Esophagus muscularis mucosa (tissue), 4 donors: Measurements from ENCODE around the gene YBX2.

Experiments
- EP300 ChIP-seq: sonication (generic); formaldehyde crosslinking; IDR thresholded peaks from one replicate; pipeline ENCODE4 v1.6.1; 2017; ENCODE audit warnings: antibody characterized with exemption
- POLR2A ChIP-seq: fragments of 450-650 bp; IDR thresholded peaks from one replicate; pipeline ENCODE4 v1.6.1; 2017; ENCODE audit warnings: antibody characterized with exemption, moderate library complexity, mild to moderate bottlenecking, low read depth
- TF ChIP-seq, protein P1 (sequence below), 3 experiments: fragments of 200-600 bp in 2 of 3; fragments of 450-650 bp in 1 of 3; sonication (generic) in 2 of 3; IDR thresholded peaks; one replicate each; pipeline ENCODE4 v1.5.1; 2017 to 2019; ENCODE audit warnings: antibody characterized with exemption in 3 of 3, mild to moderate bottlenecking in 2 of 3, moderate library complexity in 1 of 3

DNA sequence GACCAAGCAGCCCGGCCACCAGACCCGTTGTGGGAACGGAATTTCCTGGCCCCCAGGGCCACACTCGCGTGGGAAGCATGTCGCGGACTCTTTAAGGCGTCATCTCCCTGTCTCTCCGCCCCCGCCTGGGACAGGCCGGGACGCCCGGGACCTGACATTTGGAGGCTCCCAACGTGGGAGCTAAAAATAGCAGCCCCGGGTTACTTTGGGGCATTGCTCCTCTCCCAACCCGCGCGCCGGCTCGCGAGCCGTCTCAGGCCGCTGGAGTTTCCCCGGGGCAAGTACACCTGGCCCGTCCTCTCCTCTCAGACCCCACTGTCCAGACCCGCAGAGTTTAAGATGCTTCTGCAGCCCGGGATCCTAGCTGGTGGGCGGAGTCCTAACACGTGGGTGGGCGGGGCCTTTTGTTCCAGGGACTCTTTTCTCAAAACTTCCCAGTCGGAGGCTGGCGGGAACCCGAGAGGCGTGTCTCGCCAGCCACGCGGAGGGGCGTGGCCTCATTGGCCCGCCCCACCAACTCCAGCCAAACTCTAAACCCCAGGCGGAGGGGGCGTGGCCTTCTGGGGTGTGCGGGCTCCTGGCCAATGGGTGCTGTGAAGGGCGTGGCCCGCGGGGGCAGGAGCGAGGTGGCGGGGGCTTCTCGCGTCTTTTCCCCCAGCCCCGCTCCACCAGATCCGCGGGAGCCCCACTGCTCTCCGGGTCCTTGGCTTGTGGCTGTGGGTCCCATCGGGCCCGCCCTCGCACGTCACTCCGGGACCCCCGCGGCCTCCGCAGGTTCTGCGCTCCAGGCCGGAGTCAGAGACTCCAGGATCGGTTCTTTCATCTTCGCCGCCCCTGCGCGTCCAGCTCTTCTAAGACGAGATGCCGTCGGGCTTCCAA, 13.1 kb downstream of the YBX2 start, which contains the start of gene SLC2A4:
- TF ChIP-seq, protein P1, sequence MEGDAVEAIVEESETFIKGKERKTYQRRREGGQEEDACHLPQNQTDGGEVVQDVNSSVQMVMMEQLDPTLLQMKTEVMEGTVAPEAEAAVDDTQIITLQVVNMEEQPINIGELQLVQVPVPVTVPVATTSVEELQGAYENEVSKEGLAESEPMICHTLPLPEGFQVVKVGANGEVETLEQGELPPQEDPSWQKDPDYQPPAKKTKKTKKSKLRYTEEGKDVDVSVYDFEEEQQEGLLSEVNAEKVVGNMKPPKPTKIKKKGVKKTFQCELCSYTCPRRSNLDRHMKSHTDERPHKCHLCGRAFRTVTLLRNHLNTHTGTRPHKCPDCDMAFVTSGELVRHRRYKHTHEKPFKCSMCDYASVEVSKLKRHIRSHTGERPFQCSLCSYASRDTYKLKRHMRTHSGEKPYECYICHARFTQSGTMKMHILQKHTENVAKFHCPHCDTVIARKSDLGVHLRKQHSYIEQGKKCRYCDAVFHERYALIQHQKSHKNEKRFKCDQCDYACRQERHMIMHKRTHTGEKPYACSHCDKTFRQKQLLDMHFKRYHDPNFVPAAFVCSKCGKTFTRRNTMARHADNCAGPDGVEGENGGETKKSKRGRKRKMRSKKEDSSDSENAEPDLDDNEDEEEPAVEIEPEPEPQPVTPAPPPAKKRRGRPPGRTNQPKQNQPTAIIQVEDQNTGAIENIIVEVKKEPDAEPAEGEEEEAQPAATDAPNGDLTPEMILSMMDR (IDR thresholded peaks at IDR 0.05) = no peak
- TF ChIP-seq EP300 (no peak), POLR2A (peak; percentile 86)
